ENCODE results near the gene PCDHGB7. TPM values are rescaled to one million over a fixed set of nuclear protein-coding genes. Genes with fewer than 3 reads are reported as not detected.
A peak's percentile ranks its signal among the peaks of the same experiment; 100 is the strongest.
"Not testable (repeated sequence)": the region's sequence is repeated elsewhere in the genome, so short reads cannot be mapped to it uniquely, and the experiment has no call there.

The PCDHGB7 gene
- total and polyA plus RNA-seq, 2 donors (not counting 1 experiment from before 2014, with no cell fraction given), result 13.0 to 15.3 TPM

DNA sequence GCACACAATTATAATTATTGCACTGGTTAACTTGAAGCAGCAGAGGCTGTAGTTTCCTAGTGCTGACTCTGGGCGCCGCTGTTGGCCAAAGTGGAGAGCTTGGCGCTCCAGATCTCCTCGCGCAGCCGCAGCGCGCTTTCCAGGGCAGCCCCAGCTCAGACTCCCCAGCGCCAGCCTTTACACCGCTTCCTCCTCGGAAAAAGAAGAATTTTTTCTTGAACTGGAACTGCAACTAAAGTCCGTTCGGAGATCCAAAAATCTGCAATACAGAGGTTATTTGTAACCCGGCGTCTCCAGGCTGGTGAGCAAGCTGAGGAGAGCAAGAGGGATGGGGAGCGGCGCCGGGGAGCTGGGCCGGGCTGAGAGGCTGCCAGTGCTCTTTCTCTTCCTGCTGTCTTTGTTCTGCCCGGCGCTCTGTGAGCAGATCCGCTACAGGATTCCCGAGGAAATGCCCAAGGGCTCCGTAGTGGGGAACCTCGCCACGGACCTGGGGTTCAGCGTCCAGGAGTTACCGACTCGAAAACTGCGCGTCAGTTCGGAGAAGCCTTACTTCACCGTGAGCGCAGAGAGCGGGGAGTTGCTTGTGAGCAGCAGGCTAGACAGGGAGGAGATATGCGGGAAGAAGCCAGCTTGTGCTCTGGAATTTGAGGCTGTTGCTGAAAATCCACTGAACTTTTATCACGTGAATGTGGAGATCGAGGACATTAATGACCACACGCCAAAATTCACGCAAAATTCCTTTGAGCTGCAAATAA is 29.7 kb upstream of the PCDHGB7 start, which contains the start of gene PCDHGB4:
TSS of gene PCDHGB4 (plus strand) at position 142 of the 755 bp plus-strand sequence. CDS start at position 329, 187 bp downstream.
- H3K27me3 ChIP-seq (ENCODE audit: control insufficient read depth, insufficient read depth, low read length); H3K4me2 ChIP-seq (ENCODE audit: extremely low read depth, insufficient read depth, low read length); H3K9me3 ChIP-seq (ENCODE audit: control insufficient read depth, insufficient read depth, low read depth, low read length); H3K36me3 ChIP-seq (ENCODE audit: control insufficient read depth, insufficient read depth, low read length); H3K9ac ChIP-seq (ENCODE audit: insufficient read depth, low read length); H3K4me1 ChIP-seq (ENCODE audit: control insufficient read depth, extremely low read depth, insufficient read depth, low read length); H4K20me1 ChIP-seq (ENCODE audit: control insufficient read depth, extremely low read depth, insufficient read depth, low read length); H2AFZ ChIP-seq (ENCODE audit: low read length); H3K27ac ChIP-seq (ENCODE audit: insufficient read depth, low read length); H3K79me2 ChIP-seq (ENCODE audit: control insufficient read depth, insufficient read depth, low read length): not testable (repeated sequence)
- DNase-seq (ENCODE audit: low read depth in 2 of 2), result peak; percentile 46 to 56
- H3K4me3 ChIP-seq (replicated peaks in 1 of 4; ENCODE audit: control extremely low read depth in 1 of 4, insufficient read depth in 1 of 4, low read depth in 3 of 4, low read length in 4 of 4), result peak within 1 kb of the TSS in 2 of 4 experiments; percentile 45 to 53
- TF ChIP-seq, protein P1, sequence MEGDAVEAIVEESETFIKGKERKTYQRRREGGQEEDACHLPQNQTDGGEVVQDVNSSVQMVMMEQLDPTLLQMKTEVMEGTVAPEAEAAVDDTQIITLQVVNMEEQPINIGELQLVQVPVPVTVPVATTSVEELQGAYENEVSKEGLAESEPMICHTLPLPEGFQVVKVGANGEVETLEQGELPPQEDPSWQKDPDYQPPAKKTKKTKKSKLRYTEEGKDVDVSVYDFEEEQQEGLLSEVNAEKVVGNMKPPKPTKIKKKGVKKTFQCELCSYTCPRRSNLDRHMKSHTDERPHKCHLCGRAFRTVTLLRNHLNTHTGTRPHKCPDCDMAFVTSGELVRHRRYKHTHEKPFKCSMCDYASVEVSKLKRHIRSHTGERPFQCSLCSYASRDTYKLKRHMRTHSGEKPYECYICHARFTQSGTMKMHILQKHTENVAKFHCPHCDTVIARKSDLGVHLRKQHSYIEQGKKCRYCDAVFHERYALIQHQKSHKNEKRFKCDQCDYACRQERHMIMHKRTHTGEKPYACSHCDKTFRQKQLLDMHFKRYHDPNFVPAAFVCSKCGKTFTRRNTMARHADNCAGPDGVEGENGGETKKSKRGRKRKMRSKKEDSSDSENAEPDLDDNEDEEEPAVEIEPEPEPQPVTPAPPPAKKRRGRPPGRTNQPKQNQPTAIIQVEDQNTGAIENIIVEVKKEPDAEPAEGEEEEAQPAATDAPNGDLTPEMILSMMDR (conservative IDR thresholded peaks at IDR 0.05 in 1 of 2, IDR thresholded peaks at IDR 0.05 in 1 of 2; ENCODE audit: low read depth in 1 of 2, low read length in 2 of 2), result peak; percentile 37 to 53

DNA sequence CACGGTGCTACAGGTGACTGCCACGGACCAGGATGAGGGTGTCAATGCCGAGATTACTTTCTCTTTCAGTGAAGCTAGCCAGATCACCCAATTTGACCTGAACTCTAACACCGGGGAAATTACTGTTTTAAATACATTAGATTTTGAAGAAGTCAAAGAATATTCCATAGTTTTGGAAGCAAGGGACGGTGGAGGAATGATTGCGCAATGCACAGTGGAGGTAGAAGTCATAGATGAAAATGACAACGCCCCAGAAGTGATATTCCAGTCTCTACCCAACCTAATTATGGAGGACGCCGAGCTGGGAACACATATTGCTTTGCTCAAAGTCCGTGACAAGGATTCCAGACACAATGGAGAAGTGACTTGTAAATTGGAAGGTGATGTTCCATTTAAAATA is 28.8 kb upstream of the PCDHGB7 start:
- Histone ChIP-seq H2AFZ (ENCODE audit: low read length) (no peak overlapping the region), H3K9ac (ENCODE audit: insufficient read depth, low read length) (no peak overlapping the region), H3K4me1 (ENCODE audit: control insufficient read depth, extremely low read depth, insufficient read depth, low read length) (no peaks in the 10 kb centered on the region), H3K4me3 (replicated peaks in 1 of 4; ENCODE audit: control extremely low read depth in 1 of 4, insufficient read depth in 1 of 4, low read depth in 3 of 4, low read length in 4 of 4) (no peak overlapping the region), H3K27me3 (ENCODE audit: control insufficient read depth, insufficient read depth, low read length) (no peaks in the 10 kb centered on the region), H3K9me3 (ENCODE audit: control insufficient read depth, insufficient read depth, low read depth, low read length) (peaks cover 5% of the 10 kb centered on the region), H3K36me3 (ENCODE audit: control insufficient read depth, insufficient read depth, low read length) (no peaks in the 10 kb centered on the region), H3K27ac (ENCODE audit: insufficient read depth, low read length) (no peak overlapping the region), H3K79me2 (ENCODE audit: control insufficient read depth, insufficient read depth, low read length) (no peaks in the 10 kb centered on the region), H4K20me1 (ENCODE audit: control insufficient read depth, extremely low read depth, insufficient read depth, low read length) (no peaks in the 10 kb centered on the region), H3K4me2 (ENCODE audit: extremely low read depth, insufficient read depth, low read length) (no peak overlapping the region)
- TF ChIP-seq, protein P1 (conservative IDR thresholded peaks at IDR 0.05 in 1 of 2, IDR thresholded peaks at IDR 0.05 in 1 of 2; ENCODE audit: low read depth in 1 of 2, low read length in 2 of 2), result no peak
- TF ChIP-seq EZH2 (IDR thresholded peaks at IDR 0.05; ENCODE audit: low read length, missing control alignments), result no peak
- no peak for DNase-seq (ENCODE audit: low read depth in 2 of 2)

DNA sequence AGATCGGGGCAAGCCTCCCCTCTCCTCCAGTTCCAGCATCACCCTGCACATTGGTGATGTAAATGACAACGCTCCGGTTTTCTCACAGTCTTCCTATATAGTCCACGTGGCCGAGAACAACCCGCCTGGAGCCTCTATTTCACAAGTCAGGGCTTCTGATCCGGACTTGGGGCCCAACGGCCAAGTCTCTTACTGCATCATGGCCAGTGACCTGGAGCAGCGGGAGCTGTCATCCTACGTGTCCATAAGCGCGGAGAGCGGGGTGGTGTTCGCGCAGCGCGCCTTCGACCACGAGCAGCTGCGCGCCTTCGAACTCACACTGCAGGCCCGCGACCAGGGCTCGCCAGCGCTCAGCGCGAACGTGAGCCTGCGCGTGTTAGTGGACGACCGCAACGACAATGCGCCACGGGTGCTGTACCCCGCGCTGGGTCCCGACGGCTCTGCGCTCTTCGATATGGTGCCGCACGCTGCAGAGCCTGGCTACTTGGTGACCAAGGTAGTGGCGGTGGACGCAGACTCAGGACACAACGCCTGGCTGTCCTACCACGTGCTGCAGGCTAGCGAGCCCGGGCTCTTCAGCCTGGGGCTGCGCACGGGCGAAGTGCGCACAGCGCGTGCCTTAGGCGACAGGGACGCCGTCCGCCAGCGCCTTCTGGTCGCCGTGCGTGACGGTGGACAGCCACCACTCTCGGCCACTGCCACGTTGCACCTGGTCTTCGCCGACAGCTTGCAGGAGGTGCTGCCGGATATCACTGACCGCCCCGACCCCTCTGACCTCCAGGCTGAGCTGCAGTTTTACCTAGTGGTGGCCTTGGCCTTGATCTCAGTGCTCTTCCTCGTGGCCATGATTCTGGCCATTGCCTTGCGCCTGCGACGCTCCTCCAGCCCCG is 28.1 kb upstream of the PCDHGB7 start:
- Histone ChIP-seq H3K4me3 (replicated peaks in 1 of 4; ENCODE audit: control extremely low read depth in 1 of 4, insufficient read depth in 1 of 4, low read depth in 3 of 4, low read length in 4 of 4) (no peak overlapping the region), H3K27me3 (ENCODE audit: control insufficient read depth, insufficient read depth, low read length) (no peaks in the 10 kb centered on the region), H3K9me3 (ENCODE audit: control insufficient read depth, insufficient read depth, low read depth, low read length) (peaks cover 6% of the 10 kb centered on the region)

More for the DNA sequence above, 28.1 kb upstream of the PCDHGB7 start:
- H3K4me1 ChIP-seq (ENCODE audit: control insufficient read depth, extremely low read depth, insufficient read depth, low read length), result no peaks in the 10 kb centered on the region
- H3K27ac ChIP-seq (ENCODE audit: insufficient read depth, low read length), result no peak overlapping the region
- no peaks in the 10 kb centered on the region for H3K36me3 ChIP-seq (ENCODE audit: control insufficient read depth, insufficient read depth, low read length)
- H2AFZ ChIP-seq (ENCODE audit: low read length), result no peak overlapping the region
- H3K9ac ChIP-seq (ENCODE audit: insufficient read depth, low read length), result no peak overlapping the region
- H3K79me2 ChIP-seq (ENCODE audit: control insufficient read depth, insufficient read depth, low read length), result no peaks in the 10 kb centered on the region
- DNase-seq (ENCODE audit: low read depth in 2 of 2), result no peak
- no peaks in the 10 kb centered on the region for H4K20me1 ChIP-seq (ENCODE audit: control insufficient read depth, extremely low read depth, insufficient read depth, low read length)
- TF ChIP-seq, protein P1 (conservative IDR thresholded peaks at IDR 0.05 in 1 of 2, IDR thresholded peaks at IDR 0.05 in 1 of 2; ENCODE audit: low read depth in 1 of 2, low read length in 2 of 2), result no peak
- TF ChIP-seq EZH2 (IDR thresholded peaks at IDR 0.05; ENCODE audit: low read length, missing control alignments), result no peak
- H3K4me2 ChIP-seq (ENCODE audit: extremely low read depth, insufficient read depth, low read length), result no peak overlapping the region
